Colonic mucosa (tissue), 4 donors: ENCODE results near the gene H3-3A. TPM values are rescaled to one million over a fixed set of nuclear protein-coding genes. Genes with fewer than 3 reads are reported as not detected.

Experiments
- DNase-seq: peaks from one replicate; pipeline ENCODE4 v3.0.0-alpha.2; 2020
- H3K27ac ChIP-seq: fragments of 200-600 bp; one replicate; pipeline ENCODE4 v1.8.0; 2021
- H3K27me3 ChIP-seq: fragments of 200-600 bp; one replicate; pipeline ENCODE4 v1.8.0; 2021
- H3K36me3 ChIP-seq: fragments of 200-600 bp; one replicate; pipeline ENCODE4 v1.8.0; 2021
- H3K4me1 ChIP-seq: fragments of 200-600 bp; one replicate; pipeline ENCODE4 v1.8.0; 2021; ENCODE audit warnings: mild to moderate bottlenecking
- H3K4me3 ChIP-seq: fragments of 200-600 bp; one replicate; pipeline ENCODE4 v1.8.0; 2021
- H3K9ac ChIP-seq, 2 donors: one replicate each; pipeline ENCODE4 v1.7.0; 2013; ENCODE audit warnings: control low read depth in 2 of 2, low read depth in 2 of 2, low read length in 2 of 2
- H3K9me3 ChIP-seq: fragments of 200-600 bp; one replicate; pipeline ENCODE4 v1.8.0; 2021
- intact Hi-C: fragments of 100-400 bp; cut with DNase I; formaldehyde crosslinking; loops from one replicate; pipeline ENCODE4 v1.14.1; 2022
- total RNA-seq, 2 donors: library from RNA; stranded (reverse); fragmentation: NEBNext Ultra II Directional in 1 of 2; extraction: Animal tissue kit (Norgen Biotek cat#: 25700) in 1 of 2; gene quantifications; one replicate each; pipeline ENCODE4 v1.2.1, GENCODE V29; 2021
- TF ChIP-seq, protein P1 (sequence below): fragments of 200-600 bp; IDR thresholded peaks from one replicate; pipeline ENCODE4 v1.8.0; 2022; ENCODE audit warnings: antibody characterized with exemption, mild to moderate bottlenecking
- donor health status: healthy.
- donor health status: DM: no; HTN: no; CAD: no.
- donor health status: DM: no; HTN: no; CAD: no.

H3-3A gene
- total RNA-seq, 2 donors from 2014 or later: 680 to 810 TPM

DNA sequence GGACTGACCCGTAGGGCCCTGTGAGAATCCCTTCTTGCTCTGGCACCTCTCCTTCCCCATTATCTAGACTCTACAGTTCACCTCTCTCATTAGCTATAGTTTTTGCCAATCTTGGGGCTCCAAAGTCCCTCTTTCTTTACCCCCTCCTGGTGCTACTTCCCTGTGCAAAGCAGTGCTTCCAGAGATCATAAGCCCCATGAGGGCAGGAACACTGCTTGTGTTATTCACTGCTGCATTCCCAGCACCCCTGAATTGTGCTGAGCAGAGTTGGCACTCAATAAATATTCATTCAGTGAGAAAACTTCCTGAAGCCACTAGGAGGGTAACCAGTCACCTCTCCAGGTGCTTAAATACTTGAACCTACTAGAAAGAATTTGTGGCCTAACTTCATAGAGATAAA is 2.1 kb upstream of the H3-3A start:
- no peak for DNase-seq
- Histone ChIP-seq H3K9ac (no peak overlapping the region), H3K9me3 (no peaks in the 10 kb centered on the region), H3K36me3 (no peaks in the 10 kb centered on the region), H3K27ac (peak overlapping the region; percentile 100), H3K4me1 (peaks cover 4% of the 10 kb centered on the region), H3K27me3 (no peaks in the 10 kb centered on the region), H3K4me3 (no peak overlapping the region)
- TF ChIP-seq, protein P1, sequence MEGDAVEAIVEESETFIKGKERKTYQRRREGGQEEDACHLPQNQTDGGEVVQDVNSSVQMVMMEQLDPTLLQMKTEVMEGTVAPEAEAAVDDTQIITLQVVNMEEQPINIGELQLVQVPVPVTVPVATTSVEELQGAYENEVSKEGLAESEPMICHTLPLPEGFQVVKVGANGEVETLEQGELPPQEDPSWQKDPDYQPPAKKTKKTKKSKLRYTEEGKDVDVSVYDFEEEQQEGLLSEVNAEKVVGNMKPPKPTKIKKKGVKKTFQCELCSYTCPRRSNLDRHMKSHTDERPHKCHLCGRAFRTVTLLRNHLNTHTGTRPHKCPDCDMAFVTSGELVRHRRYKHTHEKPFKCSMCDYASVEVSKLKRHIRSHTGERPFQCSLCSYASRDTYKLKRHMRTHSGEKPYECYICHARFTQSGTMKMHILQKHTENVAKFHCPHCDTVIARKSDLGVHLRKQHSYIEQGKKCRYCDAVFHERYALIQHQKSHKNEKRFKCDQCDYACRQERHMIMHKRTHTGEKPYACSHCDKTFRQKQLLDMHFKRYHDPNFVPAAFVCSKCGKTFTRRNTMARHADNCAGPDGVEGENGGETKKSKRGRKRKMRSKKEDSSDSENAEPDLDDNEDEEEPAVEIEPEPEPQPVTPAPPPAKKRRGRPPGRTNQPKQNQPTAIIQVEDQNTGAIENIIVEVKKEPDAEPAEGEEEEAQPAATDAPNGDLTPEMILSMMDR: no peak
- intact Hi-C loops: loop anchor here (5.0 kb wide), 1 partner anchor 63 kb away; the partner anchor contains the start of gene SDE2

DNA sequence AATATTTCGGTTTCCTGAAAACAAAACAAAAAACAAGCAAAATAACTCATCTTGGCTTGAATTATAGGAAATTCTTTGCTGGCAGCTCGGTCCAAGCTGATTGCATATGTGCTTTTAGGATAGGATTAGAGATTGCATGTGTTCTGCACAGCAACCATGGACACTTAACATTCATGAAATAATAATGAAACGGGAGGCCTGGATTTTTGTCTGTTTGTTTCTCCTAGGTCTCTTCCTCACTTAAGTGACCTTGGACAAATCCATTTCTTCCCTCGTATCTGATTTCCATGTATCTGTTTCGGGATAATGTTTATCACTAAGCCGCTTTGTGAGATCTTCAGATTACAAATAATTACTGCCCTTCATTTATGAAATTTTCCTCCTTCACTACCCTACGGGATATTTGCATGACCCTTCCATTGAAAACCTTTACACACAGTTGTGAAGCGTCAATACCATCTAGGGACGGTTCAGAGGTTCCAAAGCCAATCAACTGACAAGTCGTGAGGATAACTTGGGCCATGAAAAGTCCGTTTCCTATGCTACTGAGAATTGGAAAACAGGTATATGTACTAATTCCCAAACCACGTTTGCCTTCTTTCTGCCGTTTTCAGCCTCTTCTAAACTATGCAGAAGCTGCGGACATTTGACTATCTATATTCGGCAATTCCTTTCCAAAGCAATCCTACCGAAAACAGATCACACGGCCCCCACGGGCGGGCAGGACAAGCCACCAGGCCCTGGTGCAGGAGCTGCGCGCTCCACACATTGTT is 1.3 kb upstream of the H3-3A start:
- intact Hi-C loops: loop anchor here (5.0 kb wide), 1 partner anchor 64 kb away; the partner anchor contains the start of gene SDE2
- Histone ChIP-seq H3K4me1 (peaks cover 4% of the 10 kb centered on the region), H3K27ac (peak overlapping the region; percentile 100), H3K4me3 (peak overlapping the region; percentile 76), H3K9ac (peak overlapping the region; percentile 83 to 95), H3K27me3 (no peaks in the 10 kb centered on the region), H3K36me3 (peaks cover 3% of the 10 kb centered on the region), H3K9me3 (no peaks in the 10 kb centered on the region)
- TF ChIP-seq, protein P1: no peak
- peak; percentile 30 for DNase-seq

DNA sequence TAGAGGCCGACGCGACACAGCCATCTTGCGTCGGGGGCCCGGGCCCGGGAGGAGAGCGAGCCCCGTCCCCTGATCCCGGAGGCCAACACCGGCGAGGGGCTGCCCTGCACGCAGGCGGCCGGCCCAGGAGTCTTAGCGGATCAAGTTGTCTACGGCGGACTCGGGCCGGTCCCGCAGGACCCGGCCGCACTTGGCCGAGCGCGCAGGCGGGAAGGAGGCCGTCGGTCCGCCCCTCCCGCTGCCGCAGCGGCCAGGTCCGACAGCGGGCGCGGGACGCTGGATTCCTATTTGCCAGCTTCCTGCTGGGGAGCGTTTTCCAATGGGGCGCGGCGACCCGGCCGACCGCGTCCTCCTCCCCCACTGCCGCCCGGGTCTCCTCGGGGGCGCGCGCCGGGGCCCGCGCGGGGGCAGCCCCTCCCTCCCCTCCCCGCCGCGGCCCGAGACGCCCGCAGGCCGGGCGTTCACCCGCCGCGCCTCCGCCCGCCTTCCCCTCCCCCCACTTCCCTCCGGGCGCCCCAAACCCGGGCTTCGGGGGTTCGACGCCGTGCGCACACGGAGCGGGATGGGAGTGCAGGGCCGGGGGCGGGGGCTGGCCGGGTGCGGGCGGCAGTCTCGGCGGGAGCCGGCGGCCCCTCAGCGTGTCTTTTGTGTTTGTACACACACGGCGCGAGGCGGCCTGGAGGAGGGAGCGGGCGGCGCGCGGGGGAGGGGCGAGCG is 517 bp upstream of the H3-3A start:
- H3K36me3 ChIP-seq: peaks cover 5% of the 10 kb centered on the region
- H3K27ac ChIP-seq: peak overlapping the region; percentile 100
- H3K4me1 ChIP-seq: peaks cover 4% of the 10 kb centered on the region
- no peaks in the 10 kb centered on the region for H3K9me3 ChIP-seq
- H3K4me3 ChIP-seq: peak overlapping the region; percentile 76
- TF ChIP-seq, protein P1: no peak
- peak overlapping the region; percentile 83 to 95 for H3K9ac ChIP-seq
- intact Hi-C loops: loop anchor here (5.0 kb wide), 1 partner anchor 65 kb away; the partner anchor contains the start of gene SDE2
- peak; percentile 84 for DNase-seq
- H3K27me3 ChIP-seq: no peaks in the 10 kb centered on the region

DNA sequence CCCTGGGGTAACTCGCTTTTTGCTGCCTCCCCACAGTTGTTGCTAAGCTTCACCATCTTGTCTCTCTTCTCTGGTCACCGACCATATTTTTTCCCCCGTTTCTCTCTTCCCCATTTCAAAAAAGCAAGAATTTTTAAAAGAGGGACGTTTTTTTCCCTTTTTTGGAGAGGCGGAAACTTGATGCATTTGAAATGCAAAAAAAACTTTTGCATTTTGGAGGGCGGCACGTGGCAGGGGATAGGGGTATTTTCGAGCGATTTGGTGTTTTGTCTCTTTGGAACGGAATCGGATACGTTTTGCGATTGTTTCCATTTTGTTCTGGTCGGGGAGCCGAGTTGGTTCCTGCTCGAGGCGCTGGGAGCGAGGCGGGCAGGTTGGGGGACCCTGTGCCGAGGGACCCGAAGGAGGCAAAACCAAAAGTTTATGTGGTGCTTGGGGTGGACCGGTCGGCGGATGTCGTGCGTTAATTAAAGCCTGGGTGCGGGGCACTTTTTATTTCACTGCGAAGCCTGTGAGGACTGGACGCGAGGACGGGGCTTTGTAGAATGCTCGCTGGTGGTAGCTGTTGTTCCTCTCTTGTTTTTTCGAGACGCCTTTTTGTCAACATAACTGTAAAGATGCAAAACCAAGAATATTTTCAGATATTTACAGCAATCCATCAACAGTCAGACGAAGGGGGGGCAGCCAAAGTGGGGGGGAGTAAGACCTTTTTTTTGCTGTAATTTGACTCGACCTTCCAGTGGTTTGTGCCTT is 884 bp downstream of the H3-3A start:
- TF ChIP-seq, protein P1: no peak
- H3K9me3 ChIP-seq: no peaks in the 10 kb centered on the region
- H3K36me3 ChIP-seq: peaks cover 7% of the 10 kb centered on the region
- peak overlapping the region; percentile 76 for H3K4me3 ChIP-seq
- H3K27ac ChIP-seq: peak overlapping the region; percentile 100
- H3K27me3 ChIP-seq: no peaks in the 10 kb centered on the region
- intact Hi-C loops: loop anchor here (5.0 kb wide), 1 partner anchor 66 kb away; the partner anchor contains the start of gene SDE2
- H3K9ac ChIP-seq: peak overlapping the region; percentile 95 to 98
- peaks cover 4% of the 10 kb centered on the region for H3K4me1 ChIP-seq
- DNase-seq: peak; percentile 64
